HG03469 (cell line): ENCODE results near the gene MYLIP.

Source experiments
- ATAC-seq: cut with Tn5 transposase; IDR thresholded peaks from one replicate; pipeline ENCODE4 v1.9.1; 2021; ENCODE audit warnings: mild to moderate bottlenecking, moderate library complexity, moderate number of reproducible peaks; ENCODE audit not compliant: unreplicated experiment

The MYLIP gene

GRCh38 chr6:16137451-16137801 is 8.5 kb downstream of the MYLIP start:
- no peak for ATAC-seq

- ATAC-seq, result no peak
Measured at GRCh38 chr6:16139556-16139955, 10.7 kb downstream of the MYLIP start.

- ATAC-seq, result no peak
Measured at GRCh38 chr6:16140607-16141006, 11.7 kb downstream of the MYLIP start.

GRCh38 chr6:16141514-16141913 is 12.6 kb downstream of the MYLIP start:
- no peak for ATAC-seq

- no peak for ATAC-seq
Measured at GRCh38 chr6:16145038-16145437, 16.2 kb downstream of the MYLIP start.

GRCh38 chr6:16146028-16146427 is 17.1 kb downstream of the MYLIP start:
- no peak for ATAC-seq

GRCh38 chr6:16146527-16146955 is 17.7 kb downstream of the MYLIP start:
- no peak for ATAC-seq

GRCh38 chr6:16148498-16148897 is 19.6 kb downstream of the MYLIP start:
- ATAC-seq, result no peak

GRCh38 chr6:16149305-16149704 is 20.4 kb downstream of the MYLIP start:
- ATAC-seq, result no peak

GRCh38 chr6:16150098-16150497 is 21.2 kb downstream of the MYLIP start:
- no peak for ATAC-seq

- no peak for ATAC-seq
Measured at GRCh38 chr6:16153211-16153820, 24.4 kb downstream of the MYLIP start.

GRCh38 chr6:16154904-16155303 is 26.0 kb downstream of the MYLIP start:
- no peak for ATAC-seq

- no peak for ATAC-seq
Measured at GRCh38 chr6:16157492-16157891, 28.6 kb downstream of the MYLIP start.

GRCh38 chr6:16157909-16158308 is 29.0 kb downstream of the MYLIP start:
- no peak for ATAC-seq

GRCh38 chr6:16158943-16159557 is 30.2 kb downstream of the MYLIP start:
- no peak for ATAC-seq

- no peak for ATAC-seq
Measured at GRCh38 chr6:16160794-16161193, 31.9 kb downstream of the MYLIP start.

GRCh38 chr6:16162003-16162402 is 33.1 kb downstream of the MYLIP start:
- ATAC-seq, result no peak

GRCh38 chr6:16163066-16163465 is 34.2 kb downstream of the MYLIP start:
- ATAC-seq, result no peak

- no peak for ATAC-seq
Measured at GRCh38 chr6:16163535-16164300, 34.8 kb downstream of the MYLIP start.

GRCh38 chr6:16165641-16166040 is 36.8 kb downstream of the MYLIP start:
- ATAC-seq, result no peak

- ATAC-seq, result no peak
Measured at GRCh38 chr6:16166871-16167608, 38.2 kb downstream of the MYLIP start.

GRCh38 chr6:16168121-16168520 is 39.2 kb downstream of the MYLIP start:
- no peak for ATAC-seq
